Liver (tissue), 9 donors: ENCODE measurements around the gene OSBPL10. TPM values are rescaled to one million over a fixed set of nuclear protein-coding genes. Genes with fewer than 3 reads are reported as not detected.
A peak's percentile ranks its signal among the peaks of the same experiment; 100 is the strongest.

Source experiments
- DNase-seq: peaks from one replicate; pipeline ENCODE4 v3.0.0-alpha.2; 2017; ENCODE audit warnings: low spot score
- H3K27ac ChIP-seq, 2 donors: one replicate each; pipeline ENCODE4 v1.7.0; 2013; ENCODE audit warnings: inconsistent platforms in 2 of 2, low read length in 2 of 2, control low read depth in 1 of 2, low read depth in 1 of 2, mild to moderate bottlenecking in 1 of 2
- H3K27me3 ChIP-seq, 4 donors: one replicate each; pipeline versions ENCODE4 v1.6.1 to v1.7.0; 2013; ENCODE audit warnings: low read length in 3 of 4, inconsistent platforms in 1 of 4, mild to moderate bottlenecking in 1 of 4, moderate library complexity in 1 of 4; ENCODE audit not compliant: control insufficient read depth in 4 of 4, insufficient read depth in 4 of 4
- H3K36me3 ChIP-seq, 4 donors: one replicate each; pipeline versions ENCODE4 v1.6.1 to v1.7.0; 2013; ENCODE audit warnings: low read length in 3 of 4, mild to moderate bottlenecking in 3 of 4, low read depth in 1 of 4, moderate library complexity in 1 of 4; ENCODE audit not compliant: control insufficient read depth in 4 of 4, insufficient read depth in 3 of 4
- H3K4me1 ChIP-seq, 4 donors: one replicate each; pipeline versions ENCODE4 v1.6.1 to v1.7.0; 2013; ENCODE audit warnings: low read length in 3 of 4, mild to moderate bottlenecking in 3 of 4, moderate library complexity in 1 of 4; ENCODE audit not compliant: control insufficient read depth in 4 of 4, insufficient read depth in 4 of 4
- H3K4me3 ChIP-seq, 3 donors: one replicate each; pipeline versions ENCODE4 v1.6.1 to v1.7.0; 2013; ENCODE audit warnings: low read length in 3 of 3, control low read depth in 1 of 3, low read depth in 1 of 3, mild to moderate bottlenecking in 1 of 3
- H3K9ac ChIP-seq, 2 donors: one replicate each; pipeline ENCODE4 v1.7.0; 2013; ENCODE audit warnings: low read length in 2 of 2, mild to moderate bottlenecking in 2 of 2, moderate library complexity in 2 of 2, control low read depth in 1 of 2, low read depth in 1 of 2
- H3K9me3 ChIP-seq, 4 donors: one replicate each; pipeline versions ENCODE4 v1.6.1 to v1.7.0; 2013; ENCODE audit warnings: low read length in 3 of 4; ENCODE audit not compliant: control insufficient read depth in 4 of 4
- ATF3 ChIP-seq: IDR thresholded peaks from 2 replicates; pipeline ENCODE4 v1.6.1; 2016; ENCODE audit warnings: antibody characterized with exemption
- CTCF ChIP-seq: fragments of 150-350 bp; IDR thresholded peaks from 2 replicates; pipeline ENCODE4 v1.5.1; 2017; ENCODE audit warnings: improper control_type of control experiment, low read depth, low read length; ENCODE audit not compliant: missing input control
- EGR1 ChIP-seq, 2 donors: IDR thresholded peaks; 2 replicates each; pipeline ENCODE4 v1.6.1; 2016 to 2018; ENCODE audit warnings: antibody characterized with exemption in 2 of 2, low read depth in 2 of 2
- FOXA1 ChIP-seq: IDR thresholded peaks from 2 replicates; pipeline ENCODE4 v1.6.1; 2016; ENCODE audit warnings: antibody characterized with exemption
- FOXA2 ChIP-seq: IDR thresholded peaks from 2 replicates; pipeline ENCODE4 v1.6.1; 2016; ENCODE audit warnings: antibody characterized with exemption
- HNF4A ChIP-seq, 2 donors: conservative IDR thresholded peaks; 2 replicates each; pipeline ENCODE4 v1.6.1; 2016; ENCODE audit warnings: antibody characterized with exemption in 2 of 2, mild to moderate bottlenecking in 2 of 2
- HNF4G ChIP-seq: IDR thresholded peaks from 2 replicates; pipeline ENCODE4 v1.6.1; 2016; ENCODE audit warnings: antibody characterized with exemption
- JUND ChIP-seq, 2 donors: IDR thresholded peaks; 2 replicates each; pipeline ENCODE4 v1.6.1; 2016; ENCODE audit warnings: antibody characterized with exemption in 2 of 2
- MAX ChIP-seq: IDR thresholded peaks from 2 replicates; pipeline ENCODE4 v1.6.1; 2016; ENCODE audit warnings: antibody characterized with exemption
- NR2F2 ChIP-seq: IDR thresholded peaks from 2 replicates; pipeline ENCODE4 v1.6.1; 2016; ENCODE audit warnings: antibody characterized with exemption
- RAD21 ChIP-seq, 2 donors: IDR thresholded peaks; 2 replicates each; pipeline ENCODE4 v1.6.1; 2016; ENCODE audit warnings: antibody characterized with exemption in 2 of 2, mild to moderate bottlenecking in 2 of 2
- RXRA ChIP-seq, 2 donors: IDR thresholded peaks; 2 replicates each; pipeline ENCODE4 v1.6.1; 2017 to 2018; ENCODE audit warnings: antibody characterized with exemption in 2 of 2, mild to moderate bottlenecking in 1 of 2
- SP1 ChIP-seq: IDR thresholded peaks from 2 replicates; pipeline ENCODE4 v1.6.1; 2018; ENCODE audit warnings: antibody characterized with exemption, mild to moderate bottlenecking
- TAF1 ChIP-seq: conservative IDR thresholded peaks from 2 replicates; pipeline ENCODE4 v1.6.1; 2016; ENCODE audit warnings: antibody characterized with exemption, mild to moderate bottlenecking
- YY1 ChIP-seq: IDR thresholded peaks from 2 replicates; pipeline ENCODE4 v1.6.1; 2016; ENCODE audit warnings: antibody characterized with exemption, mild to moderate bottlenecking
- ZBTB33 ChIP-seq: IDR thresholded peaks from 2 replicates; pipeline ENCODE4 v1.6.1; 2016; ENCODE audit warnings: antibody characterized with exemption
- WGBS: extraction: QIAGEN DNeasy Blood & Tissue Kit; methylation state at CpG from one replicate; pipeline ENCODE4 v1.1.7; 2013; 5-methylcytosine and 5-hydroxymethylcytosine counted together
- polyA plus RNA-seq, 2 donors: library from polyadenylated mRNA; stranded (reverse) in 1 of 2; unstranded in 1 of 2; fragments of 200-250 nt in 1 of 2; fragments of >200 nt in 1 of 2; fragmentation: Nextera tagmentation in 1 of 2; extraction: Ambion mirVana in 1 of 2; gene quantifications; one replicate each; pipeline versions ENCODE4 v1.2.1 to v1.2.3, GENCODE V29; 2013 to 2015
- total RNA-seq, 2 donors: library from RNA; depleted of rRNA; stranded (reverse); fragments of >200 nt; gene quantifications; one replicate each; pipeline ENCODE4 v1.2.3, GENCODE V29; 2014
- donor health status: healthy.
- donor health status: healthy.
- donor health status: healthy.
- donor health status: healthy.
- donor health status: healthy.

Gene OSBPL10
- total and polyA plus RNA-seq, 4 donors = 0.75 to 4.0 (median 1.7) TPM

- Histone ChIP-seq H3K9ac (no peak overlapping the region), H3K36me3 (no peaks in the 10 kb centered on the region), H3K4me1 (peaks cover 0 to 6% (median 0%) of the 10 kb centered on the region in 4 donors), H3K27ac (no peak overlapping the region), H3K27me3 (no peaks in the 10 kb centered on the region), H3K9me3 (peaks cover 2 to 10% (median 6%) of the 10 kb centered on the region in 4 donors), H3K4me3 (no peak overlapping the region)
- no peak for TF ChIP-seq CTCF
- TF ChIP-seq SP1 = no peak
- no peak for TF ChIP-seq JUND (IDR thresholded peaks at IDR 0.05)
- no peak for TF ChIP-seq RXRA (IDR thresholded peaks at IDR 0.05)
- no peak for TF ChIP-seq MAX
- no peak for DNase-seq
- WGBS = 25% methylated on average over 1 of the region's 1 CpG
These were observed 58.1 kb downstream of the OSBPL10 start for GRCh38 chr3:31922962-31923361.

- Histone ChIP-seq H3K9me3 (peaks cover 2 to 10% (median 6%) of the 10 kb centered on the region in 4 donors), H3K9ac (no peak overlapping the region), H3K36me3 (no peaks in the 10 kb centered on the region), H3K4me1 (peaks cover 0 to 6% (median 1%) of the 10 kb centered on the region in 4 donors), H3K27me3 (no peaks in the 10 kb centered on the region), H3K4me3 (no peak overlapping the region), H3K27ac (no peak overlapping the region)
- no peak for DNase-seq
- 74% methylated on average over 4 of the region's 4 CpGs for WGBS
- TF ChIP-seq SP1 (no peak), EGR1 (IDR thresholded peaks at IDR 0.05; ENCODE audit: low read depth in 2 of 2) (no peak), HNF4G (no peak), CTCF (no peak), HNF4A (conservative IDR thresholded peaks at IDR 0.05) (no peak), FOXA2 (no peak), ZBTB33 (no peak)
These were observed 59.2 kb downstream of the OSBPL10 start for GRCh38 chr3:31921837-31922236.

GRCh38 chr3:31920310-31920709 lies 60.8 kb downstream of the OSBPL10 start:
- H3K9ac ChIP-seq = no peak overlapping the region
- no peaks in the 10 kb centered on the region for H3K36me3 ChIP-seq
- no peaks in the 10 kb centered on the region for H3K27me3 ChIP-seq
- TF ChIP-seq FOXA1 (no peak), MAX (no peak), SP1 (no peak), CTCF (no peak), RXRA (IDR thresholded peaks at IDR 0.05) (no peak), ZBTB33 (no peak), YY1 (no peak), ATF3 (no peak), HNF4G (no peak), NR2F2 (no peak), FOXA2 (no peak), TAF1 (no peak), RAD21 (IDR thresholded peaks at IDR 0.05) (no peak)
- H3K4me3 ChIP-seq = peak overlapping the region in 1 of 3 donors; percentile 20
- 73% methylated on average over 1 of the region's 1 CpG for WGBS
- H3K4me1 ChIP-seq = peaks cover 0 to 6% (median 1%) of the 10 kb centered on the region in 4 donors
- H3K9me3 ChIP-seq = peaks cover 2 to 10% (median 6%) of the 10 kb centered on the region in 4 donors
- no peak overlapping the region for H3K27ac ChIP-seq
- no peak for DNase-seq
